Measurements from ENCODE around the gene EIF3A.

EIF3A gene

DNA sequence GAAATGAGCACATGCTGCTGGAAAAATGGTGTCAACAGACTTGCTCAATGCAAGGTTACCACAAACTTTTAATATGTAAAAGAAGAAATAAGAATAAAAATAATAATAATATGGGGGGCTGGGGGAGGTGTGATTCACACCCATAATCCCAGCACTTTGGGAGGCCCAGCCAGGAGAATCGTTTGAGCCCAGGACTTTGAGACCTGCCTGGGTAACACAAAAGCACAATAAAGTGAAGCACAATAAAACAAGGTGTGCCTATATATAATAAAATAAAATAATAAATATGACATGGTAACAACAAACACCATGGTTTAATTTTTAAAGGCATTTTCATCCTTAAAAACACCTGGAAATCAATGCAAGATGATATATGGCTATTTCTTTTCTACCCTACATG lies 25.1 kb downstream of the EIF3A start:
- H3K4me3 ChIP-seq (ENCODE audit: low read depth, low read length): no peak overlapping the region
- peaks cover 94% of the 10 kb centered on the region for H3K36me3 ChIP-seq (replicated peaks)
- no peak overlapping the region for H3K27ac ChIP-seq
- TF ChIP-seq, protein P1, sequence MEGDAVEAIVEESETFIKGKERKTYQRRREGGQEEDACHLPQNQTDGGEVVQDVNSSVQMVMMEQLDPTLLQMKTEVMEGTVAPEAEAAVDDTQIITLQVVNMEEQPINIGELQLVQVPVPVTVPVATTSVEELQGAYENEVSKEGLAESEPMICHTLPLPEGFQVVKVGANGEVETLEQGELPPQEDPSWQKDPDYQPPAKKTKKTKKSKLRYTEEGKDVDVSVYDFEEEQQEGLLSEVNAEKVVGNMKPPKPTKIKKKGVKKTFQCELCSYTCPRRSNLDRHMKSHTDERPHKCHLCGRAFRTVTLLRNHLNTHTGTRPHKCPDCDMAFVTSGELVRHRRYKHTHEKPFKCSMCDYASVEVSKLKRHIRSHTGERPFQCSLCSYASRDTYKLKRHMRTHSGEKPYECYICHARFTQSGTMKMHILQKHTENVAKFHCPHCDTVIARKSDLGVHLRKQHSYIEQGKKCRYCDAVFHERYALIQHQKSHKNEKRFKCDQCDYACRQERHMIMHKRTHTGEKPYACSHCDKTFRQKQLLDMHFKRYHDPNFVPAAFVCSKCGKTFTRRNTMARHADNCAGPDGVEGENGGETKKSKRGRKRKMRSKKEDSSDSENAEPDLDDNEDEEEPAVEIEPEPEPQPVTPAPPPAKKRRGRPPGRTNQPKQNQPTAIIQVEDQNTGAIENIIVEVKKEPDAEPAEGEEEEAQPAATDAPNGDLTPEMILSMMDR (IDR thresholded peaks at IDR 0.05; ENCODE audit: low read depth, low read length, missing control alignments): no peak
- H3K27me3 ChIP-seq (replicated peaks): no peaks in the 10 kb centered on the region
- in situ Hi-C loops (cut with HindIII; ENCODE audit: low pct_ligation_motif_present, low sequenced_read_pairs): no loop called here
- DNase-seq: no peak

DNA sequence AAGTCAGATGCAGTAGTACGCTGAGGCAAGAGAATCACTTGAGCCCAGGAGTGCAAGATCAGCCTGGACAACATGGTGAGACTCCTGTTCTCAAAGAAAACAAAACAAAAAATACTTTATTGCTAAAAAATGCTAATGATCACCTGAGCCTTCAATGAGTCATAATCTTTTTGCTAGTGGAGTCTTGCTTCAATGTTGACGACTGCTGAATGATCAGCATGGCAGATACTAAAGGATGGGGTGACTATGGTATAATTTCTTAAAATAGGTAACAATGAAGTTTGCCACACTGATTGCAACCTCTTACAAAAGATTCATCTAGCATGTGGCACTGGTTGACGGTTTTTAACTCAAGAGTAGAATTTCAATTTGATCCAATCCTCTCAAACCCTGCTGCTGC lies 28.8 kb downstream of the EIF3A start:
- H3K4me3 ChIP-seq (ENCODE audit: low read depth, low read length): no peak overlapping the region
- TF ChIP-seq, protein P1 (IDR thresholded peaks at IDR 0.05; ENCODE audit: low read depth, low read length, missing control alignments): no peak
- H3K36me3 ChIP-seq (replicated peaks): peaks cover 94% of the 10 kb centered on the region
- in situ Hi-C loops (cut with HindIII; ENCODE audit: low pct_ligation_motif_present, low sequenced_read_pairs): no loop called here
- DNase-seq: no peak
- no peaks in the 10 kb centered on the region for H3K27me3 ChIP-seq (replicated peaks)
- no peak overlapping the region for H3K27ac ChIP-seq

DNA sequence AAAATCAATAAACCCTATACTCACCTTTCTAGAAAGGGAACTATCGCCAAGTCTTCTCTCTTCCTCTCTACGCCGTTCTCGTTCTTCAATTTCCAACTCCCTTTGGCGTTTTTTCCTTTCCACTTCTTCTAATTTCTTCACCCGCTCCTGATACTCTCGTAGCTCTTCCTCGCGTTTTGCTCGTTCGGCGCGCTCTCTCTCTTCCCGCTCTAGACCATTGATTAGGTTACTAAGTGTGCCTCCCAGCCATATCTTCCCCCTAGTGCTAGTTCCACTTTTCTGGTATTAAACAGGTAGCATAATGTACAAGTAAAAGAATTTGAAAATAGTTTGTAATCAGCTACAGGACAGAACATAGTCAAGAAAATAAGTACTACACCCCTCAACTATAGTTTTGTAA lies 30.8 kb downstream of the EIF3A start:
- H3K4me3 ChIP-seq (ENCODE audit: low read depth, low read length): no peak overlapping the region
- no peak for DNase-seq
- no peak overlapping the region for H3K27ac ChIP-seq
- TF ChIP-seq, protein P1 (IDR thresholded peaks at IDR 0.05; ENCODE audit: low read depth, low read length, missing control alignments): no peak
- peaks cover 97% of the 10 kb centered on the region for H3K36me3 ChIP-seq (replicated peaks)
- in situ Hi-C loops (cut with HindIII; ENCODE audit: low pct_ligation_motif_present, low sequenced_read_pairs): no loop called here
- H3K27me3 ChIP-seq (replicated peaks): no peaks in the 10 kb centered on the region

DNA sequence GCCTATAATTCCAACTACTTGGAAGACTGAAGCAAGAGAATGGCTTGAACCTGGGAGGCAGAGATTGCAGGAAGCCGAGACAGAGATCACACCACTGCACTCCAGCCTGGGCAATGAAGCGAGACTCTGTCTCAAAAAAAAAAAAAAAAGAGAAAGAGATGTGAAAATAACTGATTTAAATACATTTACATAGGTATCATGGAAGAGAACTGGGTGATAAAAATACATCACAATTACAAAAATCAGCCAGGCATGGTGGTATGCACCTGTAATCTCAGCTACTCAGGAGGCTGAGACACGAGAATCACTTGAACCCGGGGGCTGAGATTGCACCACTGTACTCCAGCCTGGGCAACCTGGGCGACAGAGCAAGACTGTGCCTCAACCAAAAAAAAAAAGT lies 31.3 kb downstream of the EIF3A start:
- TF ChIP-seq, protein P1 (IDR thresholded peaks at IDR 0.05; ENCODE audit: low read depth, low read length, missing control alignments): no peak
- Histone ChIP-seq H3K27ac (no peak overlapping the region), H3K27me3 (replicated peaks) (no peaks in the 10 kb centered on the region), H3K36me3 (replicated peaks) (peaks cover 95% of the 10 kb centered on the region), H3K4me3 (ENCODE audit: low read depth, low read length) (no peak overlapping the region)
- in situ Hi-C loops (cut with HindIII; ENCODE audit: low pct_ligation_motif_present, low sequenced_read_pairs): no loop called here
- DNase-seq: no peak

DNA sequence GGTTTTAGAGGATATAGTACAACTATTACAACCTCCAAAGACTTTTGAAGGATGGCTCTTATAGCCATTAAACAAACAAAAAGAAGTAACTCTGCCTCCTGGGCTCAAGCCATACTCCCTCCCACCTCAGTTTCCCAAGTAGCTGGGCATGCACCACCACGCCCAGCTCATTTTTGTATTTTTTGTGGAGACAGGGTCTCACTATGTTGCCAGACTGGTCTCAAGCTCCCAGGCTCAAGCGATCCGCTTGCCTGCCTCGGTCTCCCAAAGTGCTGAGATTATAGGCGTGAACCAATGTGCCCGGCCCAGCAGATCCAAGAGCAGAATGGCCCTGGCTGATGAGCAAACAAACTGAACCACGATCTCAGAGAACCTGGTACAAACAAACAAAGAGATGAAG lies 35.1 kb downstream of the EIF3A start:
- TF ChIP-seq, protein P1 (IDR thresholded peaks at IDR 0.05; ENCODE audit: low read depth, low read length, missing control alignments): no peak
- H3K27ac ChIP-seq: no peak overlapping the region

DNA sequence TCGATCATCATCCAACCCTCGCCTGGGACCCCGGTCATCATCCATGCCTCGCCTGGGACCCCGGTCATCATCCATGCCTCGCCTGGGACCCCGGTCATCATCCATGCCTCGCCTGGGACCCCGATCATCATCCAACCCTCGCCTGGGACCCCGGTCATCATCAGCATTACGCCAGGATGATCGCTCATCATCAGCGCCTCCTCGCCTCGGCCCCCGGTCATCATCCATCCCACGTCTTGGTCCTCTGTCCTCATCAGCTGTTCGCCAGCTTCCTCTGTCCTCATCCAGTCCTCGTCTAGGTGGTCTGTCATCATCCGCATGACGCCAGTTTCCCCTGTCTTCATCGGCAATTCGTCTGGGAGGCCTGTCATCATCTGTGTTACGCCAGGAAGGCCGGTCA lies 38.4 kb downstream of the EIF3A start:
- no peak for DNase-seq
- Histone ChIP-seq H3K27ac (no peak overlapping the region), H3K27me3 (replicated peaks) (no peaks in the 10 kb centered on the region), H3K36me3 (replicated peaks) (peaks cover 89% of the 10 kb centered on the region), H3K4me3 (ENCODE audit: low read depth, low read length) (no peak overlapping the region)
- in situ Hi-C loops (cut with HindIII; ENCODE audit: low pct_ligation_motif_present, low sequenced_read_pairs): no loop called here
- TF ChIP-seq, protein P1 (IDR thresholded peaks at IDR 0.05; ENCODE audit: low read depth, low read length, missing control alignments): no peak

More for the DNA sequence above, 35.1 kb downstream of the EIF3A start:
- no peak for DNase-seq
- Histone ChIP-seq H3K4me3 (ENCODE audit: low read depth, low read length) (no peak overlapping the region), H3K27me3 (replicated peaks) (no peaks in the 10 kb centered on the region), H3K36me3 (replicated peaks) (peaks cover 94% of the 10 kb centered on the region)
- in situ Hi-C loops (cut with HindIII; ENCODE audit: low pct_ligation_motif_present, low sequenced_read_pairs): no loop called here
